Measurements from ENCODE around the gene ZP1. TPM values are rescaled to one million over a fixed set of nuclear protein-coding genes. Genes with fewer than 3 reads are reported as not detected.
A peak's percentile ranks its signal among the peaks of the same experiment; 100 is the strongest.

ZP1 gene
- total RNA-seq, 3 donors from 2014 or later (not counting 1 experiment from before 2014, with no cell fraction given), result 0.35 TPM; not detected in 2

DNA sequence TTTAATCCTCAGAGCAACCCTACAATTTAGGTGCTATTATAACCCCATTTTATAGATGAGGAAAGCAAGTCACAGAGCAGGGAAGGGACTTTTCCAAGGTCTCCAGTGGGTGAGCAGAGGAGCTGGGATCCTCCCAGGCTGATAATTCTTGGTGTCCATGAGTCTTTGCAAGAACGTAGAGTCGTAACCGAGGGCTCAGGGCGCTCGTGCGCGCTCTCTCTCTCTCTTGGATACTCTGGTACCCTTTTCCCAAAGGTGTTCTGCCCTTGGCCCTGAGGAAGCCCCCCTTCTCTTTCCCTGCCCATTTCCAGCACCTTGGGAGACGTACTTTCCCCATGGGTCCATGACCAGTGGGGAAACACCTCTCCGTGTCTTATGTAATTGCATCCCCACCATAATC lies 5.2 kb upstream of the ZP1 start:
- peaks cover 9% of the 10 kb centered on the region for H3K4me1 ChIP-seq (ENCODE audit: control insufficient read depth, insufficient read depth, low read length)
- Mint-ChIP-seq H3K27me3 (ENCODE audit: low read depth in 2 of 2) (peaks cover 0 to 8% of the 10 kb centered on the region in 2 donors), H3K4me1 (peaks cover 0 to 10% of the 10 kb centered on the region in 2 donors), H3K4me3 (no peak overlapping the region), H3K27ac (no peak overlapping the region), H3K36me3 (no peaks in the 10 kb centered on the region), H3K9me3 (no peaks in the 10 kb centered on the region)
- no peak overlapping the region for H3K27ac ChIP-seq (ENCODE audit: low read length)
- no peak overlapping the region for H3K4me3 ChIP-seq (ENCODE audit: low read length)
- no peak for ATAC-seq
- intact Hi-C loops (cut with micrococcal nuclease), result no loop called here
- TF ChIP-seq, protein P1, sequence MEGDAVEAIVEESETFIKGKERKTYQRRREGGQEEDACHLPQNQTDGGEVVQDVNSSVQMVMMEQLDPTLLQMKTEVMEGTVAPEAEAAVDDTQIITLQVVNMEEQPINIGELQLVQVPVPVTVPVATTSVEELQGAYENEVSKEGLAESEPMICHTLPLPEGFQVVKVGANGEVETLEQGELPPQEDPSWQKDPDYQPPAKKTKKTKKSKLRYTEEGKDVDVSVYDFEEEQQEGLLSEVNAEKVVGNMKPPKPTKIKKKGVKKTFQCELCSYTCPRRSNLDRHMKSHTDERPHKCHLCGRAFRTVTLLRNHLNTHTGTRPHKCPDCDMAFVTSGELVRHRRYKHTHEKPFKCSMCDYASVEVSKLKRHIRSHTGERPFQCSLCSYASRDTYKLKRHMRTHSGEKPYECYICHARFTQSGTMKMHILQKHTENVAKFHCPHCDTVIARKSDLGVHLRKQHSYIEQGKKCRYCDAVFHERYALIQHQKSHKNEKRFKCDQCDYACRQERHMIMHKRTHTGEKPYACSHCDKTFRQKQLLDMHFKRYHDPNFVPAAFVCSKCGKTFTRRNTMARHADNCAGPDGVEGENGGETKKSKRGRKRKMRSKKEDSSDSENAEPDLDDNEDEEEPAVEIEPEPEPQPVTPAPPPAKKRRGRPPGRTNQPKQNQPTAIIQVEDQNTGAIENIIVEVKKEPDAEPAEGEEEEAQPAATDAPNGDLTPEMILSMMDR (IDR thresholded peaks at IDR 0.05), result no peak
- no peaks in the 10 kb centered on the region for H3K27me3 ChIP-seq (ENCODE audit: control insufficient read depth, insufficient read depth, low read length)
- DNase-seq, result no peak
- WGBS (ENCODE audit: insufficient coverage), result 92% methylated on average over 9 of the region's 9 CpGs
- no peaks in the 10 kb centered on the region for H3K9me3 ChIP-seq (ENCODE audit: control insufficient read depth, insufficient read depth, low read length)
- H3K36me3 ChIP-seq (ENCODE audit: control insufficient read depth, insufficient read depth, low read length), result no peaks in the 10 kb centered on the region

DNA sequence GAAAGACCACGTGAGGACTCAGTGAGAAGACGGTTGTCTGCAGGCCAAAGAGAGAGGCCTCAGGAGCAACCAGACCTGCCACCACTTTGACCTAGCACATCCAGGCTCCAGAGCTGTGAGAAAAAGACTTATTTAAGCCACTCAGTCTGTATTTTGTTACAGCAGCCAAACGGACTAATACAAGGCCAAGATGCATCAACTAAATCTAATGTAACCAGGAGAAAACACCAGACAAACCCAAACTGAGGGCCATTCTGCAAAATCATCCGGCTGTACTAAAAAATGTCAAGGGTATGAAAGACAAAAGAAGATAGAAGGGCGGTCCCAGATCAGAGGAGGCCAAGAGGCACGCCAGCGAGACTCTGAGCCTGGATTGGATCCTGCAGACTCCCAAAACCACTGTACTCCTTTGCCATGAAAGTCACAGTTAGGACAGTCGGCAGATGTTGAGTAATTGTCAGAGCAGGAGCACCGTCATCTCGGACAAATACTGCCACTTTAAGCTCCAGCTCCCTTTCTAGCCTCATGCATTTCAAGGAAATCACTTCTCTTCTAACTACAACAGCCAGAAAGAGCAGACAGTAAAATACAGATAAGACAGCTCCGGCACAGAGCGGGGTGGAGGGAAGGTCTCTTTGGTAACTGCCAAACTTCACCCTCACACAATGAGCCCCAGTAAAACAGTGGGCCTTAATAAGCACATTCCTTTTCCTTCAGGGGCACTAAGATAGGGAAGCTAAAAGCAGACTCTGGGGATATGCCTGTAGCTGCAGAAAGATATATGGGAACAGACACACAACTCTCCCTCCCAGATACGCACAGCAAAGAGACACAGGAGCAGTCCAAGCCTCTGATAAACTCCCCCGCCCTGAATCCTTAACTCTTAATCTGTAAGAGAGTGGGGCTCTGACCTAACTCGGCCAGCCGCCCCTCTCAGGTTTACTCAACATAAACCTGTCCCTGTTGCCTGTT lies 3.5 kb upstream of the ZP1 start:
- Mint-ChIP-seq H3K27me3 (ENCODE audit: low read depth in 2 of 2) (peaks cover 0 to 8% of the 10 kb centered on the region in 2 donors), H3K27ac (no peak overlapping the region), H3K9me3 (no peaks in the 10 kb centered on the region), H3K4me1 (no peaks in the 10 kb centered on the region), H3K36me3 (no peaks in the 10 kb centered on the region), H3K4me3 (no peak overlapping the region)
- no peak overlapping the region for H3K4me3 ChIP-seq (ENCODE audit: low read length)
- ATAC-seq (no peak), DNase-seq (no peak)
- intact Hi-C loops (cut with micrococcal nuclease), result no loop called here
- no peaks in the 10 kb centered on the region for H3K27me3 ChIP-seq (ENCODE audit: control insufficient read depth, insufficient read depth, low read length)
- WGBS (ENCODE audit: insufficient coverage), result 86% methylated on average over 16 of the region's 16 CpGs
- H3K27ac ChIP-seq (ENCODE audit: low read length), result no peak overlapping the region
- peaks cover 3% of the 10 kb centered on the region for H3K4me1 ChIP-seq (ENCODE audit: control insufficient read depth, insufficient read depth, low read length)
- no peaks in the 10 kb centered on the region for H3K9me3 ChIP-seq (ENCODE audit: control insufficient read depth, insufficient read depth, low read length)
- no peaks in the 10 kb centered on the region for H3K36me3 ChIP-seq (ENCODE audit: control insufficient read depth, insufficient read depth, low read length)
- TF ChIP-seq, protein P1 (IDR thresholded peaks at IDR 0.05), result no peak

DNA sequence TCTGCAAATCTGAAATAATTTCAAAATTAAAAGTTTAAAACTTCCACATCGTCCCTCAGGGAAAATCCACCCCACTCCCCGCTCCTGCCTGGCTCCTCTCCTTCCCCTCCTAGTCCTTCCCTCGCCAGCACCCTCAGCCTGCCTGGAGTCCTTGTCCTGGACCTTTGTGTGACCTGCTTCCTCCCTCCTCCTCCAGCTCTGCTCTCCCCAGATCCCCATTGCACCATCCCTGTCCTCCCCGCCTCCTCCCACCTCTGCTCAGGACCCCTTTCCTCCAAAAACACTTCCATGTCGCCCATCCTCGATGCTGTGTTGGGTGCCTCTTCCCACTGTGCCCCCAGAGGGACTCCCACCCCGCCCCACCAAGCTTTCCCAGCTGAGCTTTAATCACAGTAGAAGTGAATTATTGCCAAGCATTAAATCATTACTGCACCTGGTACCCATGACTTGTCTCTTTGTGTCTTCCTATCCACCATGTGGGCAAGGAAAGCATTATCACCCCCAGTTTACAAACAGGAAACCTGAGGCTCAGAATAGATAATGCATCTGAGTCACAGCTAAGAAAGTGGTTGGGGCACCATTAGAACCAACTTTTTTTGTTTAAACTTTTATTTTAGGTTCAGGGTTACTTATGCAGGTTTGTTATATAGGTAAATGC lies 2.4 kb upstream of the ZP1 start:
- no peak overlapping the region for H3K27ac Mint-ChIP-seq

More for the DNA sequence above, 2.4 kb upstream of the ZP1 start:
- peaks cover 4 to 8% of the 10 kb centered on the region in 2 donors for H3K27me3 Mint-ChIP-seq (ENCODE audit: low read depth in 2 of 2)
- Histone ChIP-seq H3K27ac (ENCODE audit: low read length) (no peak overlapping the region), H3K9me3 (ENCODE audit: control insufficient read depth, insufficient read depth, low read length) (no peaks in the 10 kb centered on the region), H3K4me1 (ENCODE audit: control insufficient read depth, insufficient read depth, low read length) (no peaks in the 10 kb centered on the region), H3K27me3 (ENCODE audit: control insufficient read depth, insufficient read depth, low read length) (no peaks in the 10 kb centered on the region), H3K4me3 (ENCODE audit: low read length) (no peak overlapping the region), H3K36me3 (ENCODE audit: control insufficient read depth, insufficient read depth, low read length) (no peaks in the 10 kb centered on the region)
- H3K4me1 Mint-ChIP-seq, result no peaks in the 10 kb centered on the region
- TF ChIP-seq, protein P1 (IDR thresholded peaks at IDR 0.05), result no peak
- WGBS (ENCODE audit: insufficient coverage), result 76% methylated on average over 7 of the region's 7 CpGs
- H3K36me3 Mint-ChIP-seq, result no peaks in the 10 kb centered on the region
- intact Hi-C loops (cut with micrococcal nuclease), result no loop called here
- DNase-seq, result no peak
- peak in 1 of 3 donors; percentile 51 for ATAC-seq
- H3K9me3 Mint-ChIP-seq, result no peaks in the 10 kb centered on the region
- H3K4me3 Mint-ChIP-seq, result no peak overlapping the region

All from natural killer cell (primary cell).